ENCODE results near the gene NDEL1.
A peak's percentile ranks its signal among the peaks of the same experiment; 100 is the strongest.
"Not testable (repeated sequence)": the region's sequence is repeated elsewhere in the genome, so short reads cannot be mapped to it uniquely, and the experiment has no call there.

NDEL1 gene, protein sequence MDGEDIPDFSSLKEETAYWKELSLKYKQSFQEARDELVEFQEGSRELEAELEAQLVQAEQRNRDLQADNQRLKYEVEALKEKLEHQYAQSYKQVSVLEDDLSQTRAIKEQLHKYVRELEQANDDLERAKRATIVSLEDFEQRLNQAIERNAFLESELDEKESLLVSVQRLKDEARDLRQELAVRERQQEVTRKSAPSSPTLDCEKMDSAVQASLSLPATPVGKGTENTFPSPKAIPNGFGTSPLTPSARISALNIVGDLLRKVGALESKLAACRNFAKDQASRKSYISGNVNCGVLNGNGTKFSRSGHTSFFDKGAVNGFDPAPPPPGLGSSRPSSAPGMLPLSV

DNA sequence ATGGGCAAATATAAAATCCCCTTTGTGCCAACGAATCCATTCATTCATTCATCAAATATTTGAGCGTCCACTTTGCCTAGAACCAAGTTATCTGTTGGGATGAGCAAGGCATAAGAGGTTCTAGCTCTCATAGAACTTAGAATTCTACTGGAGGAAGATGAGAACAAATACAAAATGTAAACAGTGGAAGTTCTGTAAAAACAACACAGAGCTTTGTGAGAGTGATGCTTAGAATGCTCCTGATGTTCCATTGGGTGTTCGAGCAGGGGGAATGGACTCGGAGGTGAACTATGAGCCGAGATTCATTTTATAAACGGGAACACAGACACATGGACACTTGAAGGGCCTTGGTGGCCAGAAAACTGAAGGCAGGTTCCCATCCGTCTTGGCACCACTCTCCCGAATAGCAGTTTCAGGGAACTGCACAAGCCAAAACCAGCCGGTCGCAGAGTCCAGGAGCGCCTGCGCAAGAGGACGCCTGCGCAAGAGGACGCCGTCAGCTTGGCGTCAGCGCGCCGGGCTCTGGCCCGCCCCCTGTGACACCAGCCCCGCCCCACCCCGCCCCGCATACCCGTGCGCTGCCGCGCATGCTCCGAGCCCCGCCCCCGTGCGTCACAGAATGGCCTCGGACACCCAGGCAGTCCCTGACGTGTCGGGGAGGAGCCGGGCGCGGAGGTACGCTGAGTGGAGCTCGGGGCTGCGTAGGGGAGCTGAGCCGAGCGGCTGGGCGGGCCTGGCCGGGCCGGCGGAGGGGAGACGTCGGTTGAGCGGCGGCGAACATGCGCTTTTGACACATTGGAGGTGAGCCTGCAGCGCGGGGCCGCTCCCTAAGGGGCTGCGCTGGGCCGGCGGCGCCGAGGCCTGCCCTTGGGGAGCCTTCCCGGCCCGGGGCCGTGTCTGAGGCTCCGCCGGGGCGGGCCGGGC, at the start of gene NDEL1:
TSS of gene NDEL1 (plus strand) at position 640 of the 924 bp plus-strand sequence. CDS start 8,388 bp downstream, outside the sequence.
- DNase-seq (ENCODE audit: low spot score): peak; percentile 95

DNA sequence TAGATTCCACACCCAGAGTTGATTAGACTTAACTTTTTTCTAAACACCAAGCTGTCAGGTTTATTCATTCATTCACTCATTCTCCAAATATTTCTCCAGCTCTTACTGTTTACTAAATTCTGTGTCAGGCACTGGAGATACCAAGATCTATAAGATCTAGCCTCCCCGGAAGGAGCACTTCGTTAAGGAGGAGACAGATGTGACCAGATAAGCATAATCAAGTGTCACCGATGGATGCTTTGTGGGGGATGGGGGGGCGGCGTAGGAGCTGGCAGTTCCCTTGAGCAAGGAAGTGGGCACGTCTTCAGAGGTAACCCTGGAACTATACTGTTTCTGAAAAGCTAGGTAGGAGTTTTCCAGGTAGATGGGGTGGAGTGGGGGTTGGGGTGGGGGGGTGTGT, 48.8 kb upstream of the NDEL1 start:
- no peak for DNase-seq (ENCODE audit: low spot score)

DNA sequence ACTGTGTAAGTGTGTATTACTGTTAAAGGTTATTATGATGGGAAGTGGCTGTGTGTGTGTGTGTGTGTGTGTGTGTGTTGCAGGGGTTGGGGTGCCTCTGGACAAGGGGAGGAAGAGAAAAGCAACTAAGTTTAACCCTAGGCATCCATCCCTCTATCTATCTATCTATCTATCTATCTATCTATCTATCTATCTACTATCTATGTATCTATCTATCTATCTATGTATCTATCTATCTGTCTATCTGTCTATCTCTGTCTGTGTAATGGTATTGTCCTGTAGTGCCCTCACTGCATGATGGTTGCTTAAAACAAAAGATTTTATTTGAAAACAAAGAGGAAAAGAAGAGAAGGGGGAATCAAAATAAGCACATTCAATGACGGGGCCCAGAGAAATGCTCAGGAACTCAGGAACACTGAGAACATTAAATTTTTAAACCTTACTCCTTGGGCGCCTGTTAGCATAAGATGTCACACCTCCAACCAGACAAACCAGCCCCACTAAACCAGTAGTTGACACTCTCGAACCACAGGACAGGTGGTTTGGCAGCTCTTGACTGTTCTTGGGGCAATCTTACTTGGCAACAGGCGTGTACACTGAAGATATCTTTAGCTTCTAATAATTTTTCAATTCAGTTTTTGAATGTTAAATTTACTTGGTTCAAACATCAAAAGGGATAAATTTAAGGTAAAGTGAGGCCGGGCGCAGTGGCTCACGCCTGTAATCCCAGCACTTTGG, 47.6 kb upstream of the NDEL1 start:
- DNase-seq (ENCODE audit: low spot score): no peak

DNA sequence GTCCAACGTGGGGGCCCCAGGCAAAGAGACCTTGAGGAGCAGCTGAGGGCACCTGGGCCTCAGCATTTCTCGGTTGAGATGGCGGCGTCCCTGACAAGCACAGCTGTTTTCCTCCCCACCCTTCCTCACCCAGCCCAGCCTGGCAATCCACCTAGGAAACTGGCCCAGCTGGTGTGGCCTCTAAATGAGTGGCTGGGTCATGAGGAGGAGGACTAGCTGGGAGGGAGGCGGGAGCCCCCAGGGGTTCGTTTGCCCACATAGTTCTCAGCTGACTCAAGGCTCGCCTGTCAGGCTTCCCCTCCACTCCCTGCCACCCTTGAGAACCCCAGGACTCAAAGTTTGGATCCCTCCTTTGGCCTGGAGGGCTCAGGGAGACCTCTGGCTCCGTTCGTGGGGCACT, 44.0 kb upstream of the NDEL1 start:
- DNase-seq (ENCODE audit: low spot score): no peak

DNA sequence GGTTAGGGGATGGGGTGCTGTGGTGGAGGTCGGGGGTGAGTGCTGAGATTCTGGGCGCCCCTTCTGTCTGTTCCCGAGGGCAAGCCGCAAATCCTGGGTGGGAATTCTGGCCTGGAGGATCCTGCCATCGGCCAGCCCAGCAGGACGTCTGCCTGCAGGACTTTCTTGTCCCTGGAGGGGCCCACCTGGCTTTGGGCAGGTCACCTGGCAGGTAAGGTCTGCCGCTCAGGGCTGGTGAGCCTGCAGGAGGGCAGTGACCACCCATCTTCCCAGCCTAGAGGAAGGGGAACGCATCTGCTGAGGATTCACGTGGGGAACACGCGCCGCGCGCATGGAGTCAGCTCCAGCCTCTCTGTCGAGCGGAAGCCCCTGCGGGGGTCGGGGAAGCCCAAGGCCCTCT, 43.4 kb upstream of the NDEL1 start:
- DNase-seq (ENCODE audit: low spot score): no peak

DNA sequence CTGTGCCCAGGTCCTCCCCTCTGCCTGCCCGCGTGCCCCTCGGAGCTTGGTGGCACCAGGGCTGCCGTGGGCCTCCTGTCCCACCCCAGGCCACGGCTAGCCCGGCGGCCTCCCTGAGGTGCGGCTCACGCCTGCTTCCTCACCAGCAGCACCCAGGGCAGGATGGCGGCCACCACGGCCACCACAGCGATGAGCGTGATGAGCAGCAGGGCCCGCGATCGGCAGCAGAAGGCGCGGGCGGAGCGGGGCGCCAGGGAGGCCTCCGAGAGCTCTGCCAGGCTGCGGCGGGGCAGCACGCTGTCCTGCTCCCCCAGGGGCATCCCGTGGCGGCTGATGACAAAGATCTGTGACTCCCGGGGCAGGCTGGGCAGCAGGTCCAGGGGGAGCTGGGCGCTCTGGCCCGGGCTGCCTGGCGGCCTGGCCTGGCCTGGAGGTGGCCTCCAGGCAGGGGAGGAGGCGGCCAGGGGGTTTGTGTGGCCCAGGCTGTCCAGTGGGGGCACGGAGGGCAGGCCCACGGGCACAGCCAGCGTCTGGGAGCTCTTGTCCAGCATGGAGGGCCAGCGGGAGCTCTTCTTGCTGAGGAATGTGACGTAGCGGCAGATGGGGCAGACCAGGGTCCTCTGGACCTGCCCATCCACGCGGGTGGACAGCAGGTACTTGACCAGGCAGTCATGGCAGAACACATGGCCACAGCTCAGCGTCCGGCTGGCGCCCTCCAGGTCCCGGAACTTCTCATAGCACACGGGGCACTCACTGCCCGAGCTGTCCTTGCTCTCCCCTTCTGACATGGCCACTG, 42.8 kb upstream of the NDEL1 start:
- DNase-seq (ENCODE audit: low spot score): no peak

DNA sequence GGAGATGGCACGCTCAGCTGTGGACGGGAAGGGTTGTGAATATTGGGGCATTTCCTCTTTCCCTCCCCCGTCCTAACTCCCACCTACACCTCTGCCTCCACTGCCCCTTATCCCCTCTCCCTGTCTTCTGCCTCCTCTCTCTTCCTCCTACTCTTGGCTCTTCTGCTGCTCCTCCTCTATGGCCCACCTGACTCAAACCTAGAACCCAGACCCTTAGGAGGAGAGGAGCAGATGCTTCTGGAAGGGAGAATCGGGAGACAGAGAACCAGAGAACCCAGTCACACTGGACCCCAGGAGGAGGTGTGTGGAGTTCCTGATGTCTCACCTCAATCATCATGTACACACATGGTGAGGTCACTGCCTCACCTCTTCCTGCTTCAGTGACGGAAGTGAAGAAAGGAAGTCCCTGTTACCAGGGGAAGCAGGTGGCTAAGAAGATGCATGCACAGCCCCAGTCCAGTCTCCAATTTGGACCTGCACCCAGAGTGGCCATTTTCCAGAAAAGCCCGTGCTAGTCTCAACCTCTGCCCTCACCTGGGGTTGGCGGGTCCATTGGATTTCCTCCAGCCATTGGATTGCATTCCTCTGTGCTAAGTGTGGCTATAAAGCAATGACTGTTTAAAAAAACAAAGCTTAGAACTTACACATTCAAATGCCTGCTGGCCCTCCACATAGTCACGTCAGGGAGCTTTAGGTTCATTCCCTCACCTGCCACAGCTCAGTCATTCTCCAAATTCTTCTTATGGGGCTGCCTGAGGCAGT, 42.0 kb upstream of the NDEL1 start:
- DNase-seq (ENCODE audit: low spot score): no peak

DNA sequence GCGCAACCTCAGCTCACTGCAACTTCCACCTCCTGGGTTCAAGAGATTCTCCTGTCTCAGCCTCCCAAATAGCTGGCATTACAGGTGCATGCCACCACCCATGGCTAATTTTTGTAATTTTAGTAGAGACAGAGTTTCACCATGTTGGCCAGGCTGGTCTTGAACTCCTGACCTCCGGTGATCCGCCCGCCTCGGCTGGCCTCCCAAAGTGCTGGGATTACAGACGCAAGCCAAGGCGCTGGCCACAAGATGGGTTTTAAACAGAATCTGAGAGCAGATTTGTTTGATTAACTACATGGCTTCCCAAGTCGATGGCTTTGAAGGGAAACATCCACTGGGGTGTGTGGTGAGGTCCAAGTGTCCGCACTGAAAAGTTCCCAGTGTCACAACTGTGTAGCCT, 41.2 kb upstream of the NDEL1 start:
- DNase-seq (ENCODE audit: low spot score): not testable (repeated sequence)

DNA sequence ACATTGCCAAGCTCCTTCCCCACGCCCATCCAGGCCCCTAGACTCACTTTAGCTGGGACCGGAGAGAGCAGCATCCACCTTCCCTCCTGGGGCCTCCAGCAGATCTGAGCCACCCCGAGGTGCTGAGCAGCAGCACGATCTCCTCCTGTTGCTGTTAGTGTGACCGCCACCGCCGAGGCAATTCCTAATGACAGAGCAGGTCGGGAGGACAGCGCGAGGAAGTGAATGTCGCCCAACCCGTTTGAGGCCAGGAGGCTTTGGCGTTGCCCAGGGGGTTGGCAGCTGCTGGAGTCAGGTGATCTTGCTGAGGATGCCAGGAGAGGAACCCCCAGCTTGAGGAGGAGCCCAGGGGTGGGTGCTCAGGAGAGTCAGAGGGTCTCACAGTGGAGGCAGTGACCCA, 38.0 kb upstream of the NDEL1 start, which contains the start of gene RNF222:
TSS of gene RNF222 (minus strand) at position 192 of the 400 bp plus-strand sequence. CDS start 4,366 bp downstream, outside the sequence.
- no peak for DNase-seq (ENCODE audit: low spot score)

DNA sequence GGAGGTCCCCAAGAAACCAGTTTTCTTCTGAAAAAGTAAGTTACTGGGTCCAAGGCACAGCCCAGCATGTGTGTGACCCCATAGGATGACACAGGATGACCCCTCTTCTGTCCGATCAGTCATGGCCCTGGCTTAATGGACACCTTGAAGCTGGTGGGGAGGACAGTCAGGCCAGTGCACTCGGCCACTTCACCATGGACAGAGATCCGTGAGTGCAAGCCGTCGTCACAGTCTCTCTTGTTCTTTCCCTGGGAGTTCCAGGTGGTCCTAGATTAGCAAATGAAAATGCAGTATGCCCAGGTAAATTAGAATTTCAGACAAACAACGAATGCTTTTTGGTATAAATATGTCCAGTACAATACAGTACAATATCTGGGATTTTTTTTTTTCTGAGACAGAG, 36.7 kb upstream of the NDEL1 start:
- no peak for DNase-seq (ENCODE audit: low spot score)

DNA sequence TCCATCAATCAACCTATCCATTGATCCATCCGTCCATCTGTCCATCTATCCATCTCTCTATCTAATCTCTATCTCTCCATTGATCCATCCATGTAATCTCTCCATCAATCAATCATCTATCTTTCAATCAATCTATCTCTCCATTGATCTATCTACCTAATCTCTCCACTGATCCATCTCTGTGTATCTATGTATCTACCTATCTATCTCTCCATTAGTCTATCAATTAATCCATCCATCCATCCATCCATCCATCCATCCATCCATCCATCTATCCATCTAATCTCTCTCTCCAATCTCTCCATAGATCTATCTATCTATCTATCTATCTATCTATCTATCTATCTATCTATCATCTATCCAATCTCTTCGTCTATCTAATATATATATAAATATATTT, 34.6 kb upstream of the NDEL1 start:
- DNase-seq (ENCODE audit: low spot score): no peak

DNA sequence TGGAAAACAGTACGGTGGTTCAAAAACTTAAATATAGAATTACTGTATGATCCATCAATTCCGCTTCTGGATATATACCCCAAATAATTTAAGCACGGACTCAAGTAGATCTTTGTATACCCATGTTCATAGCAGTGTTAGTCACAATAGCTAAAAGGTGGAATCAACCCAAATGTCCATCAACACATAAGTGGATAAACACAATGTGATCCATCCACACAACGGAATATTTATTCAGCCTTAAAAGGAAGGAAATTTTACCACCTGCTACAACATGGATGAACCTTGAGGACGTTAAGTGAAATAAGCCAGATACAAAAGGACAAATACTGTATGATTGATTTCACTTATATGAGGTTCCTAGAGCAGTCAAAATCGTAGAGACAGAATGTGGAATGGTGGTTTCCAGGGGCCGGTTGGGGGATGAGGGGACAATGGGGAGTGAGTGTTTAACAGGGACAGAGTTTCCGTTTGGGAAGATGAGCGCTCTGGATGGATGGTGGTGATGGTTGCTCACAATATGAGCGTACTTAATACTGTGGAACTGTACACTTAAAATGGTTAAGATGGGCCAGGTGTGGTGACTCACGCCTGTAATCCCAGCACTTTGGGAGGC, 32.7 kb upstream of the NDEL1 start:
- no peak for DNase-seq (ENCODE audit: low spot score)

DNA sequence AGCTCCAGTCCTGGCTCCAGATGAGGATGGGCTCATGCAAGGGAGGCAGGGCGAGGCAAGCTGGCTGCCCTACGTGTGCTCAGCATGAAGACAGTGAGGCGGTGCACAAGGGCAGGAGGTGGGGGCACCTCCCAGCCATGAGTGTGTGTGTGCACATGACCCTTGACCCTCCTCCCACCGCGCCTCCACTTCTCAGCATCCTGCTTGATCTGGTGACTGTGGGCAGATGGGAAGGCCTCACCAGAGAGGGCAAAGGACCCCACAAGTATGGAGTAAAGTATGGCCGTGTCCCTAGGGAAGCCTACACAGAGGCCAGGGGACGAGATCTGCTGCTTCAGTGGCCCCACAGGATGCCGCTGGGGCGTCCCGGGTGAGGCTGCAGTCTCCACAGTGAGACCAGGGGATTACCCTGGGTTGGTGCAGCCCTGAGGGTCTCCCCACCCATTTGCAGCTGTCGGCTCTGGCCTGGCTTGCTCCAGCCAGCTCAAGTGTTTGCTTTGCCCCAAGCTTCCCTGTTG, 30.1 kb upstream of the NDEL1 start:
- DNase-seq (ENCODE audit: low spot score): no peak

DNA sequence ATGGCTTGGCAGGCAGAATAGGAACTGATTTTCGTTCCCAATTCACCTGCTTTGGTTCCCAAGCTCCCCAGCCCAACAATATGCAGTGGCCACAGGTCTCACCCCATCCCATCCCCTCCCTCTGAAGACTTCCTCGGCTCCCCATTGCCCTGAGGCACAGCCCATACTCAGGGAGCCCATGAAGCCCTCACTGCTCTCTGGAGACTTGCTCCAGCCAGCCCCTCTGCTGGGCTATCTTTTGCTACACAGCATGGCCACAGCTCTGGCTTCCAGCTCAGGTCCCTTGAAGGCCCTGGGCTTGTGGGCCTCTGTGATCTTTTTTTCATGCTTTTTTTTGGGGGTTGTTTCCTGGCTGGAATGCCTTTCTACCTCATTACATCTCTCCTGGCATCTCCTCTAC, 29.5 kb upstream of the NDEL1 start:
- DNase-seq (ENCODE audit: low spot score): no peak

DNA sequence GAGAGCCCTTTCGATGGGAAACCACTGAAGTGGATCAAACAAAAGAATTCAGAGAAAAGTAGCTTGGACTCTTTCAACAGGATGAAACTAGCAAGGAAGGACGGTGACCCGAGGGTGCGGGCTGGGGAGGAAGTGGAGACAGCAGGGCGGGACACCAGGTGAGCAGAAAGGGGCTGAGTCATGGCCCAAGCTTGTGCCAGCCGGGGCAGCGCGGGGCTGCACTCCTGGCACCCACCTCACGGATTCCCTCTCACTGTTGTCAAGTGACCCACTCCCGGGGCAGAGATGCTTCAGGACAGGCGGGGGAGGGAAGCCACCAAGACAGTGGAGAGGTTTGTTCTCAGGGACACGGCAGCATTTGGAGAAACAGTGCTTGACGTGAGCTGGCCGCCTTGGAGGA, 27.3 kb upstream of the NDEL1 start:
- peak; percentile 88 for DNase-seq (ENCODE audit: low spot score)

DNA sequence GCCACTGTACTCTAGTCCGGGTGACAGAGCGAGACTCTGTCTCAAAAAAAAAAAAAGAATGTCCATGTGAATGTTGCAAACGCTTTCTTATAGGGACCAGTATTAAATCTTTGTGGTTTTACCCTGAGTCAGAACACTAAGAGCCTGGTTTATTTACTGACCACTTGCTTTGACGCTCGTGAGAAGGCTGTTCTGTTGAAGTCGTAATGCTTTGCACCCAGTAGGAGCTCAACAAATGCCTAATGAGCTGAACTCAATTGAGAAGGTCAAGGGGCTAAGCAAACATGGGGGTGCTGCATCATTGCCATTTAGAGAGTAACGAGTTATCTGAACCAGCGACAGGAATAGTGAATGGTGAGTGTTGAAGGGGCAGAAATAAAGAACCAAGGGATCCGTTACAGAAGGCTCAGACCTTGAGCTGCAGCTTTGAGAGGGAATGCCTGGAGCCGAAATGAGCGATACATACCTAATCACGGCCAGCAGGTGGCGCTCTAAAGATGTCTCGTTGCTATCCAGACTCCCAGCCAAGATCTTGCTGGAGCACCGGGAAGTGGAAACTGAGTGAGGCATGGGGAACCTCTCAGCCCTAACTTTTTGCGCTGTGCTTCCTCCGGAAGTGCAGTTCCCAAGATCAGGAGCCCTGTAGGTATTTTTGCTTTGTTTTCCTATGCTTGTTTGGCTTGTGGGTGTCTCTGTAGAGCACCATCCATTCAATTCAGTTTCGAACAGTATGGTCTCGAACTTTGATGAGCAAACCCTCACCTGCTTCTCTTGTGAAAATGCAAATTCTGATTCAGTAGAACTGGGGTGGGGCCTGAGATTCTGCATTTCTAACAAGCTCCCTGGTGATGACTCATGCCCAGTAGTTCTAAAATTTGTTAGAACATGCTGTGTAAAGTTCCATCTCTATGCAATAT, 25.5 kb upstream of the NDEL1 start:
- peak; percentile 85 for DNase-seq (ENCODE audit: low spot score)

DNA sequence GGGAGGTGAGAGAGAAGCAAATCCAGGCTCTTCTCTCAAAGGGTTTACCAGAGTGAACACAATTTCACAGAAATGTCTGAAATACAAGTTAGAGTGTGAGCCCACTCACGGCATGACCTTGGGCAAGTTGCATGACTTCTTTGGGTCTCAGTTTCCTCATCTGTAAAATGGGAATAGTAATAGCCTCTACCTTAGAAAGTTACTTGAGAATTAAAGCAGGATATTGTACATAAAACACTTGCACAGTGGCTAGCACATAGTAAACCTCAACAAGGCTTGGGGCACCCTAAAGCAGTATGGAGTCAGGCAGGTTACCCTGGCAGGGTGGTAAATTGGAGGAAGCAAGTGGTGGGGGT, 24.8 kb upstream of the NDEL1 start:
- no peak for DNase-seq (ENCODE audit: low spot score)

DNA sequence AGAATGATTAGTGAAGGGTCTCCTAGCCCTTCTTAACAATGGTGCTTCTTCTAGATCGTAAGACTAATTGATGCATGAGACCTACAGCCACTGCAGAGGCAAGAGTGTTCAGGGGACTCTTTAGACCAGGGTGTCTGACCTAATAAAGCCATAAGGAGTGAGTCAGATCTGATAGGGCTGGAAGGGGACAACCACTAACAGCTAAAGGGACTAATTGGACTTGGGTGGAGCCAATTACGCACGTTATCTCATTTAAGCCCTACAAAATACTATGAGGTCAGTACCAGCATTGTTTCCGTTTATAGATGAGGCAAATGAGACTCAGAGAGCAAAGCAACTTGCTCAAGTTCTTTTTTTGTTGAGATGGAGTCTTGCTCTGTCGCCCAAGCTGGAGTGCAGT, 23.6 kb upstream of the NDEL1 start:
- no peak for DNase-seq (ENCODE audit: low spot score)

DNA sequence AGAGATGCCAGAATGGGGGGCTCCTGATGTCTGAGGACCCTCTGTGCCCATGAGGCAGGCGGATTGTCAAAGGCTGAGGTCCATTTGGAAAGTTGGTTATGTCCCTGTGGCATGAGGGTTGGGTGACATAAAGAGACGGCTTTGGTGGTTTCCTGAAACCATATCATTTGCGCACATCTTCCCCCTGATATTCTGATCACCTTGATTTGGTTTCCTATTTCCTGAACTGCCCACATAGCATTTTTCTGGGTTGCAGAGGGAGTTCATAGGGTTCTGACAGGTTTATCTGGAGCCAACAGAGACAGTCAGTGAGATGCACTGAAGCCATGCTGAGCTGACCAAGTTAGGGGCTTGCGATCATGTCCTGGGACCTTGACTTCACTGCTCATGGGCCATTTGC, 22.4 kb upstream of the NDEL1 start:
- DNase-seq (ENCODE audit: low spot score): no peak
